Naive B cell (primary cell): ENCODE measurements around the gene HSPB9. TPM values are rescaled to one million over a fixed set of nuclear protein-coding genes. Genes with fewer than 3 reads are reported as not detected.
A peak's percentile ranks its signal among the peaks of the same experiment; 100 is the strongest.

Experiments
- ATAC-seq, 2 donors: fragments of 150-1000 bp; cut with Tn5 transposase; 2 replicates each; pipeline ENCODE4 v1.10.0; 2021; ENCODE audit warnings: low read depth in 2 of 2, mild to moderate bottlenecking in 2 of 2, moderate library complexity in 2 of 2
- DNase-seq: peaks from one replicate; pipeline ENCODE4 v3.0.0; 2022
- H3K27ac Mint-ChIP-seq, 6 donors: one replicate each; pipeline ENCODE4 v1.8.0; 2020 to 2022; ENCODE audit warnings: mild to moderate bottlenecking in 6 of 6, mixed read lengths in 6 of 6, moderate library complexity in 5 of 6, inconsistent platforms in 2 of 6
- H3K27me3 Mint-ChIP-seq, 3 donors: one replicate each; pipeline ENCODE4 v1.8.0; 2021 to 2022; ENCODE audit warnings: mixed read lengths in 3 of 3, mild to moderate bottlenecking in 1 of 3
- H3K36me3 Mint-ChIP-seq, 2 donors: one replicate each; pipeline ENCODE4 v1.8.0; 2020 to 2022; ENCODE audit warnings: mixed read lengths in 2 of 2, inconsistent platforms in 1 of 2, mild to moderate bottlenecking in 1 of 2
- H3K4me1 Mint-ChIP-seq, 3 donors: one replicate each; pipeline ENCODE4 v1.8.0; 2020 to 2022; ENCODE audit warnings: mixed read lengths in 3 of 3, inconsistent platforms in 1 of 3, mild to moderate bottlenecking in 1 of 3, moderate library complexity in 1 of 3
- H3K4me3 Mint-ChIP-seq, 8 donors: one replicate each; pipeline ENCODE4 v1.8.0; 2020 to 2022; ENCODE audit warnings: mild to moderate bottlenecking in 8 of 8, mixed read lengths in 8 of 8, moderate library complexity in 8 of 8, inconsistent platforms in 2 of 8
- H3K9me3 Mint-ChIP-seq, 7 donors: one replicate each; pipeline ENCODE4 v1.8.0; 2020 to 2022; ENCODE audit warnings: mixed read lengths in 7 of 7, mild to moderate bottlenecking in 5 of 7, inconsistent platforms in 2 of 7, moderate library complexity in 1 of 7
- polyA plus RNA-seq, 6 donors: library from polyadenylated mRNA; unstranded; fragments of 300-500 nt; fragmentation: Illumina TruSeq; gene quantifications; one replicate each; pipeline ENCODE4 v1.2.3, GENCODE V29; 2021; ENCODE audit warnings: low read depth in 6 of 6

HSPB9 gene
- polyA plus RNA-seq, 6 donors from 2014 or later, result 0.17 to 0.37 (median 0.25) TPM; not detected in 2

DNA sequence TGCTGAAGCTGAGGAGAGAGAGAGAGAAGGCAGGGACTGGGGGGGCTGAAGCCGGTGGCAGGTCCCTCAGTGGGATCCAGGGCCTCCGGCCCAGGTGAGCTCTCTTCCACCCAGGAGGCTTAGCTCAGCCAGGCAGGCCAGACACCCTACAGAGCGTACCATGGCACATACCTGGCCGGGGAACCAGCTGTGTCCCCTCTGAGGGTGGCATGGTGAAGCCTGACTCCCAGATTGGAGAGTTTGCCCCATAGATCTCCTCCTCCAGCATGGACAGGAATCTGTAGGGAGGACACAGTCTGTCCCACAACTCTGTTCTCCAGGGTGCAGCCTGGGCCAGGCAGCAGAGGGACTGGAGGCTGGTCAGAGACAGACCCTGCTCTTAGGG is 4.5 kb upstream of the HSPB9 start:
- H3K4me1 Mint-ChIP-seq, result peaks cover 40 to 72% (median 54%) of the 10 kb centered on the region in 3 donors
- DNase-seq (no peak), ATAC-seq (no peak)
- H3K27me3 Mint-ChIP-seq, result no peaks in the 10 kb centered on the region
- peak overlapping the region in 1 of 6 donors; percentile 60 for H3K27ac Mint-ChIP-seq
- H3K4me3 Mint-ChIP-seq, result peak overlapping the region in 3 of 8 donors; percentile 22 to 77 (median 77)
- H3K9me3 Mint-ChIP-seq, result peaks cover 0 to 2% (median 0%) of the 10 kb centered on the region in 7 donors
- H3K36me3 Mint-ChIP-seq, result peaks cover 6 to 15% of the 10 kb centered on the region in 2 donors

DNA sequence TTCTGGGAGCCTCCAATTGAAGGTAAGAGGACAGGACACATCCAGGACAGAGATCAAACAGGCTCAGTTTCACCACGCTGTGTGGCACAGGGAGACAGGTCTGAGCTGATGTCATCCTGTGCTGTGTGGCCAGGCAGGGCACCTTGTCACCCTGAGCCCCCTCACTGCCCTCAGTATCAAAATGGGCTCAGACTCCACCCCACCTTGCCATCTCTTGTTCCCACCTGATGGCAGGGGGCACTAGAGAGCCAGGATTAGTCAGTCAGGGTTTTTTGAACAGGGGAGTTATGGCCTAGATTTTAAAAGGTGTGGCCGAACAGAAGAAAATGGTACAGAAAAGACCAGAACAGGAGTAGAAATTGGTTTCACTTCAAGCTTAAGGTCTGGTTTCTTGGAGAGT is 4.1 kb upstream of the HSPB9 start:
- peak overlapping the region in 2 of 6 donors; percentile 38 to 60 for H3K27ac Mint-ChIP-seq
- no peaks in the 10 kb centered on the region for H3K27me3 Mint-ChIP-seq
- DNase-seq (peak; percentile 38), ATAC-seq (peak; percentile 13 to 22)
- peak overlapping the region in 7 of 8 donors; percentile 13 to 87 (median 77) for H3K4me3 Mint-ChIP-seq
- peaks cover 40 to 69% (median 53%) of the 10 kb centered on the region in 3 donors for H3K4me1 Mint-ChIP-seq
- peaks cover 6 to 15% of the 10 kb centered on the region in 2 donors for H3K36me3 Mint-ChIP-seq
- peaks cover 0 to 2% (median 0%) of the 10 kb centered on the region in 7 donors for H3K9me3 Mint-ChIP-seq

DNA sequence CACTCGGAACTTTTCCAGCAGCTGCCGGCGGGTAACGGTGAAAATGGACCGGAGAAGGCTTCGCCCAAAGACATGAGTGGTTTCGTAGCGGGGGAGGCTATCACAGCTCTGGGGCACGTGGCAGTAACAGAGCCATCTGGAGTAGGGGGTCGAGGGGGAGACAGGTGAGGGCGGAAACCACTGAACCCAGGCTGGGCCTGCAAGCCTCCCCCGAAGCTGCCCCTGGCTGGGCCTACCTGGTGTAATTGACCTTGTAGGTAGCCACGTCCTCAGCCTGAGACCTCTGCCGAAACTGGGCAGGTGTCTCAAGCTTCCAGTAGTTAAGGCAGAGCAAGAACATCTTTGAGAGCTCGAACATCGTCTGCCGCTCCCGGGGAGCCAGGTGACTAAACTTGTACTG is 3.3 kb upstream of the HSPB9 start:
- no peaks in the 10 kb centered on the region for H3K27me3 Mint-ChIP-seq
- peak overlapping the region in 4 of 8 donors; percentile 18 to 59 (median 43) for H3K4me3 Mint-ChIP-seq
- peaks cover 0 to 2% (median 0%) of the 10 kb centered on the region in 7 donors for H3K9me3 Mint-ChIP-seq
- ATAC-seq, result no peak
- peaks cover 40 to 65% (median 50%) of the 10 kb centered on the region in 3 donors for H3K4me1 Mint-ChIP-seq
- H3K36me3 Mint-ChIP-seq, result peaks cover 6 to 15% of the 10 kb centered on the region in 2 donors
- no peak for DNase-seq
- no peak overlapping the region for H3K27ac Mint-ChIP-seq

DNA sequence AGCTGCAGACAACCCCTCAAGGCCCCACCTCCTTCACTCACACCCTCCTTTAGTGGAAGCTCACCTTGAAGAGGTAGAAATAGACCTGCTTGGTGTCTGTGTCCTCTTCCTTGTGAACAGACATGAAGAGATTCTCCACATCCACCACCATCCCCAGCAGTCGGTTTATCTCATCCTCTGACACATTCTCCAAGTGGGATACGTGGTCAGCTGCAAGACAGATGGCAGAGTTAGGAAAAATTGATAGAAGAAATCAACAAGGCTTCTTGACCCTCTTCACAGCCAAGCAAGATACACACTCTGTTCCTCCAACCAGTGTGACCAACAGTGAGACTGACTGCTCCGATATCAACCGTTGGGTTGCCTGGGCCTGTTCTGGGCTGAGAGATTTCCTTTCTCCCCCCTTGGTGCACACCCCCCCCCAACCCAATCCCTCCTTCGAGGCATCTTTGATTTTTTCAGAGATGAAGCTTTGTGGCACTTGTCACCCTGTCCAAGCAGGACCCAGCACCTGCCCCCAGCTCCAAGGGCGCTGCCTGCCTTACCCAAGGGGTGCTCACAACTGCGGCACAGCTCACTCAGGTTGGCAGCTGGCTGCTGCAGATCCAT is 2.3 kb upstream of the HSPB9 start:
- DNase-seq (no peak), ATAC-seq (no peak)
- Mint-ChIP-seq H3K4me3 (peak overlapping the region; percentile 67 to 87 (median 76)), H3K9me3 (peaks cover 0 to 2% (median 0%) of the 10 kb centered on the region in 7 donors), H3K36me3 (peaks cover 6 to 24% of the 10 kb centered on the region in 2 donors), H3K27me3 (no peaks in the 10 kb centered on the region), H3K4me1 (peaks cover 38 to 57% (median 43%) of the 10 kb centered on the region in 3 donors), H3K27ac (peak overlapping the region in 1 of 6 donors; percentile 77)

DNA sequence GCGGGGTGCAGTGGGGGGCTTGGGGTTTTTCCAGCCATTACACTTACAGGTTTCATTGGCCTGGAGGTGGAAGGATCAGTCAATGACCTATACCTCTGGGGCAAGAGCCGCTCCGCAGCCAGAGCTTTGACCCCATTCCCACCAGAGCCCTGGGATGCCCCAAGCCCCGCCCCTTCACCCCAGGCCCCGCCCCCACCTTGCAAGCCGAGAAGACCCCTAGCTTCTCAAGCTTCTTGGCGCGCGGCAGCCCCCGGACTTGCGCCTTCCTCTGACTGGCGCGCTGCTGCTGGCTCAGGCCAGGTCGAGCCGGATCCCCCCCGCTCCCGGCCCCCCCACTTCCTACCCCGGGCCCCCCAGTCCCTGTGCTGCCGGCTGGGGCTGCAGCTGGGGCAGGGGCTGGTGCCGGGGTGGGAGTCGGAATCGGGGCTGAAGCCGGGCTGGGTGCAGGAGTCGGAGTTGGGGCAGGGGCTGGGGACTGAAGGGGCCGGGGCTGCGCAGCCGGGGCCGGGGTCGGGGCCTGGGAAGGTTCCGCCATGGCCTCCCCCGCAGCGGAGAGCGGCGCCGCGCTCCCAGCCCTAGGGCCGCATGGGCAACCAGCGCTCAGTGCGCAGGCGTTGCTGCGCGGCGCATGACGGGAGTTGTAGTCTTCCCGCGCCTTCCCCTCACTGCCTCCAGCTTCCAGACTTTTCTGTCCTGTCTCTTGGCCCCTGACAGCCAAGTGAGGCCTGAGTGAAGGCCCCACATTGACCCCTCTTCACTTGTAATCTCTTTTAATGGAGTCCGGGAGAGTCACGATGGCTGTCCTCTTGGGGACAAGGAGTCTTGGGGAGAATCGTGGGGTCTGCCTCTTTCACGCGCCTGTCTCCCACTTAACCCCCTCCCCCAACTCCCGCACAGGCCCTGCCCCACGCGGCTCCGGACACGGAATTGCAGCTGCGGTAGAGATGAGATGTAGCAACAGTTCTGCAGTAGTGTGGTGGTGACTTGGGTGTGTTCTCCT is 1.5 kb upstream of the HSPB9 start, which contains the start of gene KAT2A:
Gene KAT2A (minus strand): TSS at position 598 of the 1,000 bp plus-strand sequence. CDS start 63 bp downstream, at position 535.
- no peaks in the 10 kb centered on the region for H3K9me3 Mint-ChIP-seq
- peak; percentile 86 to 87 for ATAC-seq
- peaks cover 30 to 49% (median 36%) of the 10 kb centered on the region in 3 donors for H3K4me1 Mint-ChIP-seq
- no peaks in the 10 kb centered on the region for H3K27me3 Mint-ChIP-seq
- H3K36me3 Mint-ChIP-seq, result peaks cover 10 to 32% of the 10 kb centered on the region in 2 donors
- peak; percentile 66 for DNase-seq
- H3K4me3 Mint-ChIP-seq, result peak within 1 kb of the TSS; percentile 67 to 89 (median 76)
- H3K27ac Mint-ChIP-seq, result peak within 1 kb of the TSS in 3 of 6 donors; percentile 51 to 91 (median 77)

DNA sequence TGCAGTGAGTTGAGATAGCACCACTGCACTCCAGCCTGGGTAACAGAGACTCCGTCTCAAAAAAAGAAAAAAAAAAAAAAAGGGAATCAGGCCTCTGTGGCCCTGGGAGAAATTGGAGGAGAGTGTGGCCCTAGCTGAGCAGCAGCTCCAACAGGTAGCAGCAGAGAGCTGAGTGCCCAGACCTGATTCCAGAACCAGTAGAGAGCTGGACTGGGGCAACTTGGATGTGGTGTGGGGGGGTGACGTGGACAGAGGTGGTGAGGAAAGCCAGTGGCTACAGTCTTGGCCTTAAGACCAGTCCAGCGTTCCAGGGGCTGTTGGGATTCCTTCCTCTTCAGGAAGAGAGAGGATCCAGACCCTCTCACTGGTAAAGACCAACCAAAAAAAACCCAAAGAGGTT is 1.7 kb downstream of the HSPB9 start:
- ATAC-seq, result no peak
- Mint-ChIP-seq H3K27me3 (no peaks in the 10 kb centered on the region), H3K36me3 (peaks cover 5 to 27% of the 10 kb centered on the region in 2 donors)

DNA sequence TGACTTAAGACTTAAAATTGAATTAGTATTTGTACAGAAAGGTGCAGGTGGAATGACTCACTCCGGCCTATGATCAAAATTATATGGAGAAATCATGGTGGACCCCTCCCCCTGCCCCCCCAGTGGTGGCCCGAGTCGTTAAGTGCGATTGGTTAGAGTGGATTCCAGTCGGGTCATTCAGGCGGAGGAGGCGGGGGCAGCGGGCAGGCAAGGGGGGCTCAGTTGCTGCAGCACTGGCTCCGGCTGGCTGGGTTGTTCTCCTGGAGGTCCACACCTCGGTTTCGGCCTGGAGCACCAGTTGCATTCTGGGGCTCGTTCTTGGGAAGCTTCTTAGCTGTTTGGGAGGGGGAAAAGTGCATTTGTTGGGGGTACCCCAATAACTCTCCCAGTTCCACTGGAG is 3.0 kb downstream of the HSPB9 start:
- H3K9me3 Mint-ChIP-seq, result no peaks in the 10 kb centered on the region
- H3K4me1 Mint-ChIP-seq, result peaks cover 12 to 25% (median 14%) of the 10 kb centered on the region in 3 donors
- H3K36me3 Mint-ChIP-seq, result peaks cover 5 to 27% of the 10 kb centered on the region in 2 donors
- H3K27ac Mint-ChIP-seq, result peak overlapping the region in 1 of 6 donors; percentile 61
- no peak overlapping the region for H3K4me3 Mint-ChIP-seq
- no peaks in the 10 kb centered on the region for H3K27me3 Mint-ChIP-seq
- DNase-seq (no peak), ATAC-seq (no peak)

More for the DNA sequence above, 1.7 kb downstream of the HSPB9 start:
- DNase-seq, result no peak
- H3K4me3 Mint-ChIP-seq, result peak overlapping the region in 2 of 8 donors; percentile 22 to 53
- peaks cover 12 to 32% (median 16%) of the 10 kb centered on the region in 3 donors for H3K4me1 Mint-ChIP-seq
- H3K27ac Mint-ChIP-seq, result peak overlapping the region in 2 of 6 donors; percentile 63 to 83
- no peaks in the 10 kb centered on the region for H3K9me3 Mint-ChIP-seq

DNA sequence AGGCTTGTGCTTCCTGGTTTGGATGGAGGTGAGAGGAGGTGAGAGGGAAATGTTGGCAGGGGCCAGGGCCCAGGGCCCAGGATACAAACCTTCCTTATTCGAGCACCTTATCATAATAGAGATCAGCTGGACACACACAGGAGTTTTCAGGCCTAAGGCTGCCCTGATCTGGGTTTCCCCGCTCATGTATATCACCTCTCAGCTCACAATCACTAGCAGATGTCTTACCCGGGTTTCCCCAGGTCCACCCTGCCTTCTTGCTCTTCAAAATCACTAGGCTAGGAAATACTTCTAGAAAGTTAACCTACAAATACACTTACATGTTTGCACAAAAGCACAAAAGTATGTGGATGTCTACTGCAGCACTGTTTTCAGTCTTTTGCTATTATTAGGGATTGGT is 4.2 kb downstream of the HSPB9 start:
- ATAC-seq, result no peak
- Mint-ChIP-seq H3K27ac (peak overlapping the region in 3 of 6 donors; percentile 7 to 36 (median 8)), H3K36me3 (peaks cover 5 to 27% of the 10 kb centered on the region in 2 donors)

DNA sequence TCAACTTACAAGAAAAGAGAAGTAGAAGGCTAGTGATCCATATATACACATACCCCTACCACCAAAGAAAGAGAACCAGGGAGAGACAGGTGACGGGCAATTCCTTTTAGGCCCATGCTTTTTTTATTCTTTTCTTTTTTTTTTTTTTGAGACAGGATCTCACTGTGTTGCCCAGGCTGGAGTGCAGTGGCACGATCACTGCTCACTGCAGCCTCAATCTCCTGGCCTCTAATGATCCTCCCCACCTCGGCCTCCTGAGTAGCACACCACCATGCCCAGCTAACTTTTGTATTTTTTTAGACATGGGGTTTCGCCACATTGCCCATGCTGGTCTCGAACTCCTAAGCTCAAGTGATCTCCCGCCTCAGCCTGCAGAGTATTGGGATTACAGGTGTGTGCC is 4.8 kb downstream of the HSPB9 start:
- no peaks in the 10 kb centered on the region for H3K27me3 Mint-ChIP-seq
- peaks cover 5 to 27% of the 10 kb centered on the region in 2 donors for H3K36me3 Mint-ChIP-seq
- H3K27ac Mint-ChIP-seq, result peak overlapping the region in 3 of 6 donors; percentile 32 to 49 (median 36)

More for the DNA sequence above, 4.2 kb downstream of the HSPB9 start:
- H3K4me1 Mint-ChIP-seq, result peaks cover 18 to 30% (median 21%) of the 10 kb centered on the region in 3 donors
- peak overlapping the region in 1 of 8 donors; percentile 60 for H3K4me3 Mint-ChIP-seq
- H3K9me3 Mint-ChIP-seq, result no peaks in the 10 kb centered on the region
- H3K27me3 Mint-ChIP-seq, result no peaks in the 10 kb centered on the region
- no peak for DNase-seq

DNA sequence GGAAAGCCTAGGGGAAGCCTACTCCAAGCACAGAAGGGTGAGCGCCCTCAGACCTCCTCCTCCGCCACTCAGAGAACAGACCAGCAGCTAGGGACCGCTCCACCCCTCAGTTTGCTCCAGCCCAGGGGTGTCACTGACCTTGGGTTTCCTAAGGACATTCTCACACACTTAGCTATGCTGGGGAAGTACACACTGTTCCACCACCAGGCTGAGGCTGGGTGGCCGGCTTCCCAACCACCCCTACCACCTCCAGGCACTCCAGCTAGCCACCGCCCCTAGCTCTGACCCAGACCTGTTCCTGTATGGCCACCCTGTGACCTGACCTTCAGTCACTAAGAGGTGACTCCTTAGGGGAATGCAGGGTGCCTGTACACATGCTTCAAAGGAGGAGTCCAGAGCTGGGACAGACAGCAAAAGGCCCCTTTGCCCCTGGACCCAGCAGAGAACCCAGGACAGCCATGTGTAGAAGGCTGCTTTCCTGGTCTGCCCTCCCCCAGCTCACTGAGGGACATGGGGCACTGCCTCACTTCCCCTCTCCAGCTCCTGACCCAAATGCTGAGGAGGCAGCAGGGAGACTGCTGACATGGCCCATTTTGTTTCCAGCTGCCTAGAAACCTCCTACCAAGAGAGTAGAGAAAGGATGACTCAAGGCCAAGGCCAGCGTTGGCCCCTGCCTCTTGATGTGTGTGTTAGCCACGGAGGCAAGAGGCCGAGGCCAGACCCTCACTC is 6.7 kb downstream of the HSPB9 start:
- ATAC-seq (no peak), DNase-seq (no peak)
- H3K9me3 Mint-ChIP-seq, result no peaks in the 10 kb centered on the region
- H3K27me3 Mint-ChIP-seq, result no peaks in the 10 kb centered on the region
- H3K4me3 Mint-ChIP-seq, result peak overlapping the region in 1 of 8 donors; percentile 53
- peaks cover 41 to 49% (median 44%) of the 10 kb centered on the region in 3 donors for H3K4me1 Mint-ChIP-seq
- H3K36me3 Mint-ChIP-seq, result peaks cover 5 to 27% of the 10 kb centered on the region in 2 donors
- H3K27ac Mint-ChIP-seq, result peak overlapping the region in 3 of 6 donors; percentile 53 to 74 (median 72)

More for the DNA sequence above, 4.8 kb downstream of the HSPB9 start:
- no peaks in the 10 kb centered on the region for H3K9me3 Mint-ChIP-seq
- ATAC-seq, result no peak
- H3K4me3 Mint-ChIP-seq, result peak overlapping the region in 2 of 8 donors; percentile 17 to 60
- peaks cover 24 to 30% (median 27%) of the 10 kb centered on the region in 3 donors for H3K4me1 Mint-ChIP-seq
- DNase-seq, result no peak

DNA sequence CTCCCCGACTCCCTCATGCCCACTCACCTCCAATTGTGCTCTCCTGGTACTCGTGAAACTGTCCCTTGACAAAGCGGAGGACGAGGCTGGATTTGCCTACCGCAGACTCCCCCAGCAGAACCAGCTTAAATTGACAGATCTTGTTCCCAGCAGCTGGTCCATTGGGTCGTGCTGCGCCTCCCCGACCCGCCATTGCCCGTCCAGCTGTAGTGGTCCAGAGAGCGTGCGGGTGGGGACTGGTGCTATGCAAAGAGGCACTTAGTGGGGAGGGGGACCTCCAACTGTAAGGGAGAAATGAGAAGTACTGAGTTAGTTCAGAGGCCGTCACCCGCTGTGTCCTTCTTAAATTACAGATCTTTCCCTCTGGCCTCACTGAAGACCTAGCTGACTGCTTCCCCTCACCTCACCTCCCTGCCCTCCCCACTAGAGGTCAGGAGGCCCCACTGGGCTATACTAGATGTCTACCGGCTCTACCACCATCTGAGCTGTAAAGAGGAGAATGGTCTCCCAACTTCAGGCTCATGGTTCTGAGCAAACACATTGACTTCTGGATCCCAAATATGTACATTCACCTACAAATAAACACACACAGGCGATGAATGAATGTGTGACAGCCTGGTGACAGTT is 7.8 kb downstream of the HSPB9 start:
- H3K4me1 Mint-ChIP-seq, result peaks cover 40 to 60% (median 45%) of the 10 kb centered on the region in 3 donors
- peaks cover 5 to 16% of the 10 kb centered on the region in 2 donors for H3K36me3 Mint-ChIP-seq
- H3K27me3 Mint-ChIP-seq, result no peaks in the 10 kb centered on the region
- H3K4me3 Mint-ChIP-seq, result peak overlapping the region in 4 of 8 donors; percentile 21 to 80 (median 43)
- DNase-seq (no peak), ATAC-seq (no peak)
- no peaks in the 10 kb centered on the region for H3K9me3 Mint-ChIP-seq
- H3K27ac Mint-ChIP-seq, result peak overlapping the region; percentile 49 to 95 (median 74)

DNA sequence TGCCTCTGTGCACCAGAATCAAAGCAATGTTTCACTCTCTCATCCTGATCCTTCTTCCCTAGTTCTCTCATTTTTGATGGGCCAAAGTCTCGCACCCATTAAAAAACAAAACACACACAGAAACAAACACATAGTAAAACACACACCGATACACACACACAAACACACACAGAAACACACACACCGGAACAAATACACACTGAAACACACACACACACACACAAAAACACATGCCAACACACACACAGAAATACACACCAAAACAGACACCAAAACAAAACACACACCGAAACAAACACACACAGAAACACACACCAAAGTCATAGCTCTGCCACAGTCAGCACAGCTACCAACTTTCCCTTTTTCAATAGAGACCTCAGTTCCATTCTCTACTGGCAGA is 8.6 kb downstream of the HSPB9 start:
- Mint-ChIP-seq H3K4me3 (peak overlapping the region in 6 of 8 donors; percentile 9 to 93 (median 67)), H3K4me1 (peaks cover 47 to 68% (median 53%) of the 10 kb centered on the region in 3 donors), H3K9me3 (no peaks in the 10 kb centered on the region), H3K27me3 (no peaks in the 10 kb centered on the region), H3K27ac (peak overlapping the region; percentile 48 to 95 (median 83)), H3K36me3 (peaks cover 5 to 9% of the 10 kb centered on the region in 2 donors)
- DNase-seq, result no peak
- no peak for ATAC-seq
